NB4 (cell line): ENCODE results near the gene GALNT10.

Source experiments
- DNase-seq: peaks from one replicate; pipeline ENCODE4 v3.0.0; 2010; ENCODE audit warnings: low read depth
- H3K4me3 ChIP-seq: one replicate; pipeline ENCODE4 v1.5.1; 2011; ENCODE audit warnings: mild to moderate bottlenecking, low read depth, low read length, moderate library complexity
- CTCF ChIP-seq: IDR thresholded peaks from one replicate; pipeline ENCODE4 v1.5.1; 2012; ENCODE audit warnings: low read depth, low read length
- MAX ChIP-seq: IDR thresholded peaks from 2 replicates; pipeline ENCODE4 v1.6.1; 2011; ENCODE audit warnings: low read depth, low read length
- MYC ChIP-seq: IDR thresholded peaks from 2 replicates; pipeline ENCODE4 v1.6.1; 2011; ENCODE audit warnings: low read depth, low read length
- POLR2A ChIP-seq: IDR thresholded peaks from 2 replicates; pipeline ENCODE4 v1.6.1; 2011; ENCODE audit warnings: mild to moderate bottlenecking; ENCODE audit not compliant: insufficient read length; ENCODE audit errors: extremely low read depth

The GALNT10 gene

GRCh38 chr5:154449786-154450185 is 259.3 kb downstream of the GALNT10 start:
- TF ChIP-seq CTCF (no peak), POLR2A (no peak), MYC (no peak), MAX (no peak)
- DNase-seq: no peak
- no peak overlapping the region for H3K4me3 ChIP-seq

GRCh38 chr5:154451957-154452356 is 261.4 kb downstream of the GALNT10 start:
- no peak for DNase-seq
- TF ChIP-seq CTCF: no peak
- TF ChIP-seq MAX: no peak
- no peak for TF ChIP-seq MYC
- no peak for TF ChIP-seq POLR2A
- H3K4me3 ChIP-seq: no peak overlapping the region

GRCh38 chr5:154455585-154455984 is 265.1 kb downstream of the GALNT10 start:
- no peak for DNase-seq
- TF ChIP-seq MAX: no peak
- no peak for TF ChIP-seq CTCF
- no peak overlapping the region for H3K4me3 ChIP-seq

GRCh38 chr5:154456540-154456939 is 266.0 kb downstream of the GALNT10 start:
- DNase-seq: no peak
- no peak overlapping the region for H3K4me3 ChIP-seq
- TF ChIP-seq POLR2A (no peak), MYC (no peak), MAX (no peak), CTCF (no peak)

- H3K4me3 ChIP-seq: no peak overlapping the region
- TF ChIP-seq CTCF (no peak), MYC (no peak), POLR2A (no peak), MAX (no peak)
- DNase-seq: no peak
These were observed 268.5 kb downstream of the GALNT10 start for GRCh38 chr5:154459015-154459414.

GRCh38 chr5:154460172-154460571 is 269.6 kb downstream of the GALNT10 start:
- no peak overlapping the region for H3K4me3 ChIP-seq
- no peak for TF ChIP-seq POLR2A
- TF ChIP-seq MYC: no peak
- TF ChIP-seq CTCF: no peak
- TF ChIP-seq MAX: no peak
- DNase-seq: no peak
